ENCODE measurements around the gene TLCD4. TPM values are rescaled to one million over a fixed set of nuclear protein-coding genes. Genes with fewer than 3 reads are reported as not detected.
A peak's percentile ranks its signal among the peaks of the same experiment; 100 is the strongest.

TLCD4 gene
- total and polyA plus RNA-seq, 2 of the 13 experiments (the other 11 are each of a cell fraction or from before 2014, with no cell fraction given): 4.7 to 14.5 TPM

DNA sequence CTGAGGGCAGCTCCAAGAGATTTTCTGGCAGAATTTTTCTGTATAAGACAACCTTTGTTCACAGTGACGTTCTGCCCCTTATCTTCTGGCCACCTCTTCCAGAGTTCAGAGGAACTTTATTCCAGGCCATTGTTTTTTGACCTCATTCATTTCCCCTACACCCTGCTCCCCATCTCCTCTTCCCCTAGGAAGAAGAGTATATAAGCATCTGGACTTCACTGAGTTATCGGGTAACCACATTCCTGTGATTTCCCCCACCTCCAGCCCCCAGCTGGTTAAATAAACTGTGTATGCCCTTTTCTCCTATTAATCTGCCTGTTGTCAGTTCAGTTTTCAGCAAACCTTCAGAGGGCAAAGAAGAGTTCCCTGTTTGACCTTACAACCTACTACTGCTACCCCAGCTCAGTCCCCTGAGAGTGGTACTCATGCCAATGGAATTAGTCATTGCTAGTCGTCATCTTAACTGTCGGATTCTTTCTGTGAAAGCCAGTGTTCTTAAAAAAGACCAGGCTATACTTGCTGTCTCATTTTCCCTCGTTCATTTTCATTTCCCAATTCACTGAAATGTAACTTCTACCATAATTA, 30.1 kb upstream of the TLCD4 start (continued):
- peak; percentile 42 for TF ChIP-seq HNRNPK (IDR thresholded peaks at IDR 0.05; ENCODE audit: low read depth, low read length, poor library complexity, severe bottlenecking)
- TF ChIP-seq, protein P1, sequence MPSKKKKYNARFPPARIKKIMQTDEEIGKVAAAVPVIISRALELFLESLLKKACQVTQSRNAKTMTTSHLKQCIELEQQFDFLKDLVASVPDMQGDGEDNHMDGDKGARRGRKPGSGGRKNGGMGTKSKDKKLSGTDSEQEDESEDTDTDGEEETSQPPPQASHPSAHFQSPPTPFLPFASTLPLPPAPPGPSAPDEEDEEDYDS (CRISPR knock-in tag; IDR thresholded peaks at IDR 0.05): peak; percentile 22; the same call in 1 of the 2 replicates
- 0 out of 2 replicates have a peak, but pooled peaks have one; percentile 27 for TF ChIP-seq KAT8 (CRISPR knock-in tag; IDR thresholded peaks at IDR 0.05)
- peak; percentile 31 to 70; a peak in 2 of 4 replicates for TF ChIP-seq NR2F1 (CRISPR knock-in tag; IDR thresholded peaks at IDR 0.05)
- 0 out of 2 replicates have a peak, but pooled peaks have one; percentile 65 for TF ChIP-seq RXRB (CRISPR knock-in tag; IDR thresholded peaks at IDR 0.05; ENCODE audit: borderline replicate concordance)
- TF ChIP-seq TSC22D2 (CRISPR knock-in tag; IDR thresholded peaks at IDR 0.05; ENCODE audit: borderline replicate concordance): no peak
- TF ChIP-seq, protein P2, sequence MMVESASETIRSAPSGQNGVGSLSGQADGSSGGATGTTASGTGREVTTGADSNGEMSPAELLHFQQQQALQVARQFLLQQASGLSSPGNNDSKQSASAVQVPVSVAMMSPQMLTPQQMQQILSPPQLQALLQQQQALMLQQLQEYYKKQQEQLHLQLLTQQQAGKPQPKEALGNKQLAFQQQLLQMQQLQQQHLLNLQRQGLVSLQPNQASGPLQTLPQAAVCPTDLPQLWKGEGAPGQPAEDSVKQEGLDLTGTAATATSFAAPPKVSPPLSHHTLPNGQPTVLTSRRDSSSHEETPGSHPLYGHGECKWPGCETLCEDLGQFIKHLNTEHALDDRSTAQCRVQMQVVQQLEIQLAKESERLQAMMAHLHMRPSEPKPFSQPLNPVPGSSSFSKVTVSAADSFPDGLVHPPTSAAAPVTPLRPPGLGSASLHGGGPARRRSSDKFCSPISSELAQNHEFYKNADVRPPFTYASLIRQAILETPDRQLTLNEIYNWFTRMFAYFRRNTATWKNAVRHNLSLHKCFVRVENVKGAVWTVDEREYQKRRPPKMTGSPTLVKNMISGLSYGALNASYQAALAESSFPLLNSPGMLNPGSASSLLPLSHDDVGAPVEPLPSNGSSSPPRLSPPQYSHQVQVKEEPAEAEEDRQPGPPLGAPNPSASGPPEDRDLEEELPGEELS (CRISPR knock-in tag; IDR thresholded peaks at IDR 0.05): no peak
- no peak for TF ChIP-seq ZNF350 (CRISPR knock-in tag; IDR thresholded peaks at IDR 0.05; ENCODE audit: borderline replicate concordance, low read depth)
- no peak for TF ChIP-seq ZBTB37 (CRISPR knock-in tag; IDR thresholded peaks at IDR 0.05)
- peak; percentile 70 for TF ChIP-seq NR2F6 (IDR thresholded peaks at IDR 0.05)
- TF ChIP-seq NR2F6 (CRISPR knock-in tag; IDR thresholded peaks at IDR 0.05): peak; percentile 85
- TF ChIP-seq DPF2 (CRISPR knock-in tag; IDR thresholded peaks at IDR 0.05; ENCODE audit: borderline replicate concordance, low read depth): peak; percentile 55; the same call in 1 of the 2 replicates
- TF ChIP-seq ZNF710 (CRISPR knock-in tag; IDR thresholded peaks at IDR 0.05; ENCODE audit: borderline replicate concordance): peak; percentile 23; the same call in 1 of the 2 replicates
- peak; percentile 94 for TF ChIP-seq FOSL2 (CRISPR knock-in tag; IDR thresholded peaks at IDR 0.05)
- TF ChIP-seq THAP11 (CRISPR knock-in tag; IDR thresholded peaks at IDR 0.05): no peak
- no peak for TF ChIP-seq ZBTB1 (CRISPR knock-in tag; IDR thresholded peaks at IDR 0.05; ENCODE audit: borderline replicate concordance)
- no peak for TF ChIP-seq TMF1 (CRISPR knock-in tag; IDR thresholded peaks at IDR 0.05; ENCODE audit: low read depth)
- TF ChIP-seq ZNF75D (CRISPR knock-in tag; IDR thresholded peaks at IDR 0.05; ENCODE audit: borderline replicate concordance): no peak
- peak; percentile 83 for TF ChIP-seq ATF3 (CRISPR knock-in tag; IDR thresholded peaks at IDR 0.05)
- TF ChIP-seq ZNF143 (CRISPR knock-in tag; IDR thresholded peaks at IDR 0.05): no peak
- 0 out of 4 replicates have a peak, but pooled peaks of 1 of the 2 experiments have one; percentile 21 for TF ChIP-seq EP300 (IDR thresholded peaks at IDR 0.05; ENCODE audit: low read depth in 2 of 2, low read length in 2 of 2)
- TF ChIP-seq EP300 (CRISPR knock-in tag; IDR thresholded peaks at IDR 0.05; ENCODE audit: borderline replicate concordance): no peak
- no peak for TF ChIP-seq REL (CRISPR knock-in tag; conservative IDR thresholded peaks at IDR 0.05)
- TF ChIP-seq NFIC (IDR thresholded peaks at IDR 0.05; ENCODE audit: low read length): 0 out of 2 replicates have a peak, but pooled peaks have one; percentile 30
- no peak for TF ChIP-seq KMT2B (CRISPR knock-in tag; IDR thresholded peaks at IDR 0.05)
